K562 (cell line): ENCODE measurements around the gene TDG. TPM values are rescaled to one million over a fixed set of nuclear protein-coding genes. Genes with fewer than 3 reads are reported as not detected.

Source experiments
- ARID4B ChIP-seq: sonication (generic); formaldehyde crosslinking; IDR thresholded peaks from 2 replicates; pipeline ENCODE4 v1.8.0; 2022; ENCODE audit warnings: mild to moderate bottlenecking, missing genetic modification reagents
- BCOR ChIP-seq: fragments of 450-650 bp; IDR thresholded peaks from 2 replicates; pipeline ENCODE4 v1.6.1; 2016
- BRF1 ChIP-seq: IDR thresholded peaks from 3 replicates; pipeline ENCODE4 v1.6.1; 2011; ENCODE audit warnings: borderline replicate concordance, mild to moderate bottlenecking; ENCODE audit not compliant: insufficient read length; ENCODE audit errors: extremely low read depth
- CBX5 ChIP-seq: IDR thresholded peaks from 2 replicates; pipeline ENCODE4 v1.6.1; 2014; ENCODE audit warnings: low read depth, borderline replicate concordance
- E2F4 ChIP-seq: sonication (generic); formaldehyde crosslinking; IDR thresholded peaks from 2 replicates; pipeline ENCODE4 v1.8.0; 2022; ENCODE audit warnings: mild to moderate bottlenecking, low read depth, missing genetic modification reagents
- FOXK1 ChIP-seq: sonication (generic); formaldehyde crosslinking; IDR thresholded peaks from 2 replicates; pipeline ENCODE4 v1.8.0; 2022; ENCODE audit warnings: missing genetic modification reagents, mild to moderate bottlenecking, borderline replicate concordance
- FOXO4 ChIP-seq: fragments of 450-650 bp; formaldehyde crosslinking; IDR thresholded peaks from 2 replicates; pipeline ENCODE4 v1.4.0; 2020; ENCODE audit warnings: mild to moderate bottlenecking, moderate library complexity
- GTF2F1 ChIP-seq: IDR thresholded peaks from 2 replicates; pipeline ENCODE4 v1.6.1; 2011; ENCODE audit warnings: low read depth, low read length, improper control_type of control experiment
- HNRNPL ChIP-seq: fragments of 200-400 bp; formaldehyde crosslinking; IDR thresholded peaks from 2 replicates; pipeline ENCODE4 v1.6.1; 2017; ENCODE audit warnings: low read depth, mild to moderate bottlenecking, low read length
- HNRNPLL ChIP-seq: fragments of 200-400 bp; formaldehyde crosslinking; IDR thresholded peaks from 2 replicates; pipeline ENCODE4 v1.6.1; 2017; ENCODE audit warnings: low read length, low read depth, mild to moderate bottlenecking; ENCODE audit not compliant: poor library complexity, severe bottlenecking
- HOXB6 ChIP-seq: fragments of 250-450 bp; sonication (Bioruptor Pico); IDR thresholded peaks from 2 replicates; pipeline ENCODE4 v1.5.1; 2022; ENCODE audit warnings: mild to moderate bottlenecking, borderline replicate concordance
- ILK ChIP-seq: fragments of 450-650 bp; IDR thresholded peaks from 2 replicates; pipeline ENCODE4 v1.6.1; 2016; ENCODE audit warnings: missing genetic modification characterization, low read depth, mild to moderate bottlenecking, missing compliant biosample characterization, moderate library complexity, borderline replicate concordance
- NFE2 ChIP-seq: IDR thresholded peaks from 2 replicates; pipeline ENCODE4 v1.6.1; 2014; ENCODE audit warnings: antibody characterized with exemption, low read depth
- PREB ChIP-seq: sonication (generic); formaldehyde crosslinking; IDR thresholded peaks from 2 replicates; pipeline ENCODE4 v1.8.1; 2023; ENCODE audit warnings: mild to moderate bottlenecking, missing genetic modification reagents
- RHOXF2B ChIP-seq: fragments of 250-450 bp; sonication (Bioruptor Pico); conservative IDR thresholded peaks from 2 replicates; pipeline ENCODE4 v1.5.1; 2021
- ZBTB1 ChIP-seq: sonication (generic); formaldehyde crosslinking; IDR thresholded peaks from 2 replicates; pipeline ENCODE4 v1.8.1; 2023; ENCODE audit warnings: missing genetic modification reagents, low read depth, mild to moderate bottlenecking, borderline replicate concordance
- ZNF3 ChIP-seq: fragments of 250-450 bp; sonication (Bioruptor Pico); IDR thresholded peaks from 2 replicates; pipeline ENCODE4 v1.5.0; 2021; ENCODE audit warnings: mild to moderate bottlenecking, moderate library complexity
- ZNF384 ChIP-seq: IDR thresholded peaks from 2 replicates; pipeline ENCODE4 v1.6.1; 2012; ENCODE audit warnings: low read depth, low read length, improper control_type of control experiment
- ZNF75A ChIP-seq: fragments of 450-650 bp; formaldehyde crosslinking; IDR thresholded peaks from 2 replicates; pipeline ENCODE4 v1.4.0; 2020; ENCODE audit warnings: mild to moderate bottlenecking
- ZNF764 ChIP-seq: fragments of 250-450 bp; sonication (Bioruptor Pico); IDR thresholded peaks from 2 replicates; pipeline ENCODE4 v1.4.0; 2020; ENCODE audit warnings: low read depth, mild to moderate bottlenecking, moderate library complexity
- ZNF780A ChIP-seq: fragments of 250-450 bp; sonication (Bioruptor Pico); IDR thresholded peaks from 2 replicates; pipeline ENCODE4 v1.5.0; 2021; ENCODE audit warnings: mild to moderate bottlenecking
- polyA plus RNA-seq, 8 experiments: library from polyadenylated mRNA; depleted of rRNA in 4 of 8; stranded (reverse) in 5 of 8; unstranded in 3 of 8; fragments of >200 nt; fragmentation: Nextera tagmentation in 2 of 8; fragmentation: Illumina TruSeq in 1 of 8; extraction: Ambion mirVana in 2 of 8; extraction: Trizol in 1 of 8; gene quantifications; 2 replicates each; pipeline versions ENCODE4 v1.2.1 to v1.2.3, GENCODE V29; 2011 to 2014; ENCODE audit warnings: inconsistent platforms in 1 of 8, missing spikeins in 1 of 8
- total RNA-seq, 7 experiments: library from RNA; depleted of rRNA in 6 of 7; stranded (reverse); fragments of >200 nt in 6 of 7; fragmentation: Illumina TruSeq in 2 of 7; extraction: Trizol in 2 of 7; gene quantifications; 2 replicates each; pipeline versions ENCODE4 v1.2.1 to v1.2.3, GENCODE V29; 2011 to 2021; ENCODE audit warnings: low replicate concordance in 1 of 7

TDG gene
- total and polyA plus RNA-seq, 9 of the 15 experiments (the other 6 are each of a cell fraction or from before 2014, with no cell fraction given): 37.6 to 77.2 (median 64.0) TPM

GRCh38 chr12:103947871-103948555 lies 17.7 kb upstream of the TDG start (continued):
- TF ChIP-seq FOXO4 (CRISPR knock-in tag) (no peak), BCOR (no peak), BRF1 (no peak), ZNF384 (peak; percentile 68), ZNF780A (CRISPR knock-in tag) (no peak), HNRNPLL (no peak), ZNF3 (CRISPR knock-in tag) (no peak), ZBTB1 (CRISPR knock-in tag) (no peak), GTF2F1 (no peak), CBX5 (no peak), ZNF764 (CRISPR knock-in tag) (no peak), PREB (CRISPR knock-in tag) (no peak), NFE2 (peak; percentile 12; the same call in 1 of the 2 replicates), ILK (tag) (no peak), HNRNPL (no peak), RHOXF2B (CRISPR knock-in tag) (no peak), ARID4B (CRISPR knock-in tag) (no peak), ZNF75A (CRISPR knock-in tag) (no peak), FOXK1 (no peak), HOXB6 (CRISPR knock-in tag) (no peak), E2F4 (CRISPR knock-in tag) (no peak)
